ENCODE data around the gene MBNL2. TPM values are rescaled to one million over a fixed set of nuclear protein-coding genes. Genes with fewer than 3 reads are reported as not detected.

Gene MBNL2
- total RNA-seq, 1 experiment from 2014 or later, result 0.85 TPM

DNA sequence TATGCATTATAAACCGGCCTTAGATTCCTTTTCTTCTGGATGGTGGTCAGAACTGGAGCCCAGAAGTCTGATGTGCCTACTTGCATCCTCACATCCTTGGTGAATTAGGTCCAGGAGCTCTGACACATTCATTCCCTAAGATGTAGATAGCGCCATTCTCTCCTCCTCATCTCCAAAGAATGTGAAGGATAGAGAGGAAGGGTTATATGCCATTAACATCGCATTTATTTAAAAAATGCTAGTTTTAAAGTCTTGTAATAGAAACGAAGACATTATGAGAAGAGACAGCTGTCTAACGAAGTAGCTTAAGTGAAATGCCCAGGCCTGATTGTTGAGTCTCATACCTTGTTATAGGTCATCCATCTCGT, 9.7 kb downstream of the MBNL2 start:
- Mint-ChIP-seq H3K4me1 (peaks cover 11% of the 10 kb centered on the region), H3K27me3 (ENCODE audit: low read depth) (peaks cover 100% of the 10 kb centered on the region), H3K9me3 (no peaks in the 10 kb centered on the region), H3K27ac (no peak overlapping the region), H3K4me3 (no peak overlapping the region), H3K36me3 (no peaks in the 10 kb centered on the region)
- CTCF ChIA-PET, result no interaction called here
- ATAC-seq (no peak), DNase-seq (ENCODE audit: low spot score) (no peak)
- TF ChIP-seq TCF7 (CRISPR knock-in tag; IDR thresholded peaks at IDR 0.05; ENCODE audit: low read depth) (no peak), NFATC4 (CRISPR knock-in tag; IDR thresholded peaks at IDR 0.05) (no peak)
- TF ChIP-seq, protein P1, sequence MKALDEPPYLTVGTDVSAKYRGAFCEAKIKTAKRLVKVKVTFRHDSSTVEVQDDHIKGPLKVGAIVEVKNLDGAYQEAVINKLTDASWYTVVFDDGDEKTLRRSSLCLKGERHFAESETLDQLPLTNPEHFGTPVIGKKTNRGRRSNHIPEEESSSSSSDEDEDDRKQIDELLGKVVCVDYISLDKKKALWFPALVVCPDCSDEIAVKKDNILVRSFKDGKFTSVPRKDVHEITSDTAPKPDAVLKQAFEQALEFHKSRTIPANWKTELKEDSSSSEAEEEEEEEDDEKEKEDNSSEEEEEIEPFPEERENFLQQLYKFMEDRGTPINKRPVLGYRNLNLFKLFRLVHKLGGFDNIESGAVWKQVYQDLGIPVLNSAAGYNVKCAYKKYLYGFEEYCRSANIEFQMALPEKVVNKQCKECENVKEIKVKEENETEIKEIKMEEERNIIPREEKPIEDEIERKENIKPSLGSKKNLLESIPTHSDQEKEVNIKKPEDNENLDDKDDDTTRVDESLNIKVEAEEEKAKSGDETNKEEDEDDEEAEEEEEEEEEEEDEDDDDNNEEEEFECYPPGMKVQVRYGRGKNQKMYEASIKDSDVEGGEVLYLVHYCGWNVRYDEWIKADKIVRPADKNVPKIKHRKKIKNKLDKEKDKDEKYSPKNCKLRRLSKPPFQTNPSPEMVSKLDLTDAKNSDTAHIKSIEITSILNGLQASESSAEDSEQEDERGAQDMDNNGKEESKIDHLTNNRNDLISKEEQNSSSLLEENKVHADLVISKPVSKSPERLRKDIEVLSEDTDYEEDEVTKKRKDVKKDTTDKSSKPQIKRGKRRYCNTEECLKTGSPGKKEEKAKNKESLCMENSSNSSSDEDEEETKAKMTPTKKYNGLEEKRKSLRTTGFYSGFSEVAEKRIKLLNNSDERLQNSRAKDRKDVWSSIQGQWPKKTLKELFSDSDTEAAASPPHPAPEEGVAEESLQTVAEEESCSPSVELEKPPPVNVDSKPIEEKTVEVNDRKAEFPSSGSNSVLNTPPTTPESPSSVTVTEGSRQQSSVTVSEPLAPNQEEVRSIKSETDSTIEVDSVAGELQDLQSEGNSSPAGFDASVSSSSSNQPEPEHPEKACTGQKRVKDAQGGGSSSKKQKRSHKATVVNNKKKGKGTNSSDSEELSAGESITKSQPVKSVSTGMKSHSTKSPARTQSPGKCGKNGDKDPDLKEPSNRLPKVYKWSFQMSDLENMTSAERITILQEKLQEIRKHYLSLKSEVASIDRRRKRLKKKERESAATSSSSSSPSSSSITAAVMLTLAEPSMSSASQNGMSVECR (CRISPR knock-in tag; IDR thresholded peaks at IDR 0.05; ENCODE audit: borderline replicate concordance), result no peak
- POLR2A ChIA-PET, result no interaction called here

DNA sequence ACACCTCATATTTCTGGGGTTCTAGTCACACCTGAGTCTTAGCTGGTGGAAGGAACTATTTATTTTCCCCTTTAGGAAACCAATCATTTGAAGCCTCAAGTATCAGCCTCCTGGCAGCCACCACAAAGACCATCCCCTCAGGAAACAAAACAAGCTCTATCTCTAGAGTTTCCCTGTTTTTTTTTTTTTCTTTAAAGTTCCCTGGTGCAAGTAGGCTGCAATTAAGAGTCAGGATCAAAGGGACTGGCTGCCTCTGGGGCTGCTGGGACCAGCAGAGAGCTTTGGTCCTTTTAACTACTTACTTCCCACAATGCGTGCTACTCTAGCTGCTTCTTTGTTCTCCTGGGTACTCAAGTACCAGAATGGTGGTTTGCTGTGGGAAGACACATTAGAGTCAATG, 11.4 kb downstream of the MBNL2 start:
- ATAC-seq, result no peak
- no peak for TF ChIP-seq FOXK1 (CRISPR knock-in tag; IDR thresholded peaks at IDR 0.05)
- TF ChIP-seq NR2C2 (CRISPR knock-in tag; IDR thresholded peaks at IDR 0.05), result no peak
- no peak for TF ChIP-seq ATF6 (CRISPR knock-in tag; IDR thresholded peaks at IDR 0.05)
- TF ChIP-seq OVOL2 (CRISPR knock-in tag; IDR thresholded peaks at IDR 0.05; ENCODE audit: borderline replicate concordance), result no peak
- TF ChIP-seq ATF1 (CRISPR knock-in tag; IDR thresholded peaks at IDR 0.05), result no peak
- no peak for TF ChIP-seq TP53 (CRISPR knock-in tag; IDR thresholded peaks at IDR 0.05)
- no peak for TF ChIP-seq PREB (CRISPR knock-in tag; IDR thresholded peaks at IDR 0.05; ENCODE audit: borderline replicate concordance)
- TF ChIP-seq, protein P2, sequence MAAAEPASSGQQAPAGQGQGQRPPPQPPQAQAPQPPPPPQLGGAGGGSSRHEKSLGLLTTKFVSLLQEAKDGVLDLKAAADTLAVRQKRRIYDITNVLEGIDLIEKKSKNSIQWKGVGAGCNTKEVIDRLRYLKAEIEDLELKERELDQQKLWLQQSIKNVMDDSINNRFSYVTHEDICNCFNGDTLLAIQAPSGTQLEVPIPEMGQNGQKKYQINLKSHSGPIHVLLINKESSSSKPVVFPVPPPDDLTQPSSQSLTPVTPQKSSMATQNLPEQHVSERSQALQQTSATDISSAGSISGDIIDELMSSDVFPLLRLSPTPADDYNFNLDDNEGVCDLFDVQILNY (CRISPR knock-in tag; IDR thresholded peaks at IDR 0.05), result no peak
- POLR2A ChIA-PET, result interaction anchor here (0.5 kb wide), 2 partner anchors 169 to 848 kb away, joined by 3 read pairs; no protein-coding TSS in a partner anchor
- Mint-ChIP-seq H3K4me3 (no peak overlapping the region), H3K27ac (no peak overlapping the region), H3K9me3 (no peaks in the 10 kb centered on the region), H3K27me3 (ENCODE audit: low read depth) (peaks cover 100% of the 10 kb centered on the region), H3K4me1 (peaks cover 6% of the 10 kb centered on the region; the same call in 1 of the 2 replicates), H3K36me3 (no peaks in the 10 kb centered on the region)
- CTCF ChIA-PET, result no interaction called here
- DNase-seq (ENCODE audit: low spot score), result no peak

DNA sequence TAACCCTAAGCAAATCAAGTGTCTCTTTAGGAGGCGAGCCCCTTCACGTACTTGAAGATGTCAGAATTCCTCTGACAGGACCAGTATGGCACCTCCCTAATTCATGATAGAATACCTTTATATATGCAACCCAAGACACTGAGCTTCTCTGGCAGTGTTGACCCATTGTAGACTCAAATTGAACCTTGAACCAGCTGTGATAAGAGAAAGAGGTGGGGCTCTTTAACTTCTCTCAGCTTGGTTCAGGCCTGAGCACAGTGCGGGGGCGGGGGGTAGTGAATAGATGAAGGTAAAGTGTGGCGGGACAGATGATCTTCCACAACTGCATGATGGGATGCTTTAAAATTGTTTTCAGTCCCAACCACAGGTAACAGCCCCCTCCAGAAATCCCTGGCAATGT, 12.1 kb downstream of the MBNL2 start:
- no peaks in the 10 kb centered on the region for H3K9me3 Mint-ChIP-seq
- peaks cover 6% of the 10 kb centered on the region for H3K4me1 Mint-ChIP-seq
- DNase-seq (ENCODE audit: low spot score) (no peak), ATAC-seq (no peak)
- H3K36me3 Mint-ChIP-seq, result no peaks in the 10 kb centered on the region
- POLR2A ChIA-PET, result interaction anchor here (0.5 kb wide), 1 partner anchor 170 kb away, joined by 3 read pairs; no protein-coding TSS in a partner anchor
- CTCF ChIA-PET, result no interaction called here
- H3K27ac Mint-ChIP-seq, result no peak overlapping the region
- no peak overlapping the region for H3K4me3 Mint-ChIP-seq
- H3K27me3 Mint-ChIP-seq (ENCODE audit: low read depth), result peaks cover 100% of the 10 kb centered on the region
- TF ChIP-seq NFE2L1 (CRISPR knock-in tag; IDR thresholded peaks at IDR 0.05) (no peak), GABPB1 (CRISPR knock-in tag; IDR thresholded peaks at IDR 0.05) (no peak), ATF3 (CRISPR knock-in tag; conservative IDR thresholded peaks at IDR 0.05) (no peak), SMAD3 (CRISPR knock-in tag; IDR thresholded peaks at IDR 0.05; ENCODE audit: borderline replicate concordance) (no peak), SOX15 (CRISPR knock-in tag; IDR thresholded peaks at IDR 0.05) (no peak), FOXP4 (CRISPR knock-in tag; IDR thresholded peaks at IDR 0.05) (no peak), ZBTB21 (CRISPR knock-in tag; IDR thresholded peaks at IDR 0.05; ENCODE audit: borderline replicate concordance) (no peak), NR3C1 (CRISPR knock-in tag; conservative IDR thresholded peaks at IDR 0.05; ENCODE audit: low read depth) (no peak), FOXP1 (CRISPR knock-in tag; IDR thresholded peaks at IDR 0.05; ENCODE audit: borderline replicate concordance) (no peak), ZNF263 (CRISPR knock-in tag; IDR thresholded peaks at IDR 0.05; ENCODE audit: low read depth) (no peak)
- TF ChIP-seq, protein P3, sequence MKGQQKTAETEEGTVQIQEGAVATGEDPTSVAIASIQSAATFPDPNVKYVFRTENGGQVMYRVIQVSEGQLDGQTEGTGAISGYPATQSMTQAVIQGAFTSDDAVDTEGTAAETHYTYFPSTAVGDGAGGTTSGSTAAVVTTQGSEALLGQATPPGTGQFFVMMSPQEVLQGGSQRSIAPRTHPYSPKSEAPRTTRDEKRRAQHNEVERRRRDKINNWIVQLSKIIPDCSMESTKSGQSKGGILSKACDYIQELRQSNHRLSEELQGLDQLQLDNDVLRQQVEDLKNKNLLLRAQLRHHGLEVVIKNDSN (CRISPR knock-in tag; IDR thresholded peaks at IDR 0.05), result no peak
